GM21528 (cell line): ENCODE measurements around the gene LRRC49.
"Not testable (repeated sequence)": the region's sequence is repeated elsewhere in the genome, so short reads cannot be mapped to it uniquely, and the experiment has no call there.

Source experiments
- ATAC-seq: cut with Tn5 transposase; IDR thresholded peaks from one replicate; pipeline ENCODE4 v1.9.1; 2021; ENCODE audit warnings: mild to moderate bottlenecking, moderate library complexity; ENCODE audit not compliant: unreplicated experiment, low FRiP score

The LRRC49 gene

GRCh38 chr15:70920981-70921696 lies 28.5 kb downstream of the LRRC49 start:
- no peak for ATAC-seq

GRCh38 chr15:70922119-70922518 lies 29.5 kb downstream of the LRRC49 start:
- no peak for ATAC-seq

GRCh38 chr15:70923311-70924080 lies 30.9 kb downstream of the LRRC49 start:
- ATAC-seq: no peak

GRCh38 chr15:70926914-70927313 lies 34.3 kb downstream of the LRRC49 start:
- not testable (repeated sequence) for ATAC-seq

GRCh38 chr15:70931821-70932220 lies 39.2 kb downstream of the LRRC49 start:
- no peak for ATAC-seq

GRCh38 chr15:70932397-70932796 lies 39.8 kb downstream of the LRRC49 start:
- ATAC-seq: no peak

GRCh38 chr15:70933411-70933810 lies 40.8 kb downstream of the LRRC49 start:
- ATAC-seq: no peak

GRCh38 chr15:70935631-70936030 lies 43.0 kb downstream of the LRRC49 start:
- ATAC-seq: no peak

- no peak for ATAC-seq
These were observed 43.7 kb downstream of the LRRC49 start for GRCh38 chr15:70936326-70936725.

GRCh38 chr15:70943285-70943684 lies 50.7 kb downstream of the LRRC49 start:
- ATAC-seq: not testable (repeated sequence)

GRCh38 chr15:70947351-70948335 lies 55.0 kb downstream of the LRRC49 start:
- ATAC-seq: no peak

- no peak for ATAC-seq
These were observed 58.3 kb downstream of the LRRC49 start for GRCh38 chr15:70950953-70951352.

- no peak for ATAC-seq
These were observed 61.5 kb downstream of the LRRC49 start for GRCh38 chr15:70954171-70954570.

- no peak for ATAC-seq
These were observed 62.1 kb downstream of the LRRC49 start for GRCh38 chr15:70954733-70955132.

GRCh38 chr15:70955151-70955550 lies 62.5 kb downstream of the LRRC49 start:
- no peak for ATAC-seq

GRCh38 chr15:70956201-70956995 lies 63.8 kb downstream of the LRRC49 start:
- ATAC-seq: no peak

GRCh38 chr15:70962084-70962483 lies 69.5 kb downstream of the LRRC49 start:
- no peak for ATAC-seq

- no peak for ATAC-seq
These were observed 70.6 kb downstream of the LRRC49 start for GRCh38 chr15:70963199-70963598.

- ATAC-seq: no peak
These were observed 71.4 kb downstream of the LRRC49 start for GRCh38 chr15:70964058-70964457.

- ATAC-seq: no peak
These were observed 72.1 kb downstream of the LRRC49 start for GRCh38 chr15:70964686-70965085.
